A549 (cell line): ENCODE data around the gene UBN2. TPM values are rescaled to one million over a fixed set of nuclear protein-coding genes. Genes with fewer than 3 reads are reported as not detected.

Experiments
- ATAC-seq, 2 experiments: fragments of 200-7000 bp in 1 of 2; fragments of >200 bp in 1 of 2; cut with Nextera tagmentation in 1 of 2; cut with Tn5 transposase in 1 of 2; 3 replicates each; pipeline versions ENCODE4 v1.8.0 to v1.9.1; 2018 to 2020; ENCODE audit warnings: mild to moderate bottlenecking in 1 of 2, moderate library complexity in 1 of 2
- CTCF ChIA-PET: fragments of 300-600 bp; sonication (Branson Sonifier 250); formaldehyde crosslinking; extraction: SDS; loops from one replicate; lab custom pipeline; 2021; ENCODE audit warnings: antibody characterized with exemption, inconsistent platforms; lab: Yijun Ruan, JAX
- POLR2A ChIA-PET: fragments of 350-600 bp; formaldehyde crosslinking; extraction: SDS; loops from one replicate; lab custom pipeline; 2021; ENCODE audit warnings: antibody characterized with exemption, inconsistent platforms; lab: Yijun Ruan, JAX
- DNase-seq, 2 experiments: peaks; one replicate each; pipeline versions ENCODE4 v3.0.0 to v3.0.0-alpha.2; 2011 to 2016; ENCODE audit warnings: low read depth in 1 of 2, low spot score in 1 of 2
- FAIRE-seq: peaks from 2 replicates; lab custom pipeline; 2011; peaks lifted over from hg19 to GRCh38; lab: Jason Lieb, UNC
- H3K27ac ChIP-seq, 2 experiments: fragments of >200 bp; sonication (Bioruptor Twin); formaldehyde crosslinking; 3 replicates each; pipeline ENCODE4 v1.5.1; 2016 to 2017
- H3K4me1 ChIP-seq: fragments of >200 bp; sonication (Bioruptor Twin); formaldehyde crosslinking; 3 replicates; pipeline ENCODE4 v1.6.1; 2016
- H3K4me2 ChIP-seq: fragments of >200 bp; sonication (Bioruptor Twin); formaldehyde crosslinking; 3 replicates; pipeline ENCODE4 v1.6.1; 2016
- H3K4me3 ChIP-seq: fragments of >200 bp; sonication (Bioruptor Twin); formaldehyde crosslinking; 3 replicates; pipeline ENCODE4 v1.5.1; 2016
- H3K9me3 ChIP-seq: fragments of >200 bp; sonication (Bioruptor Twin); formaldehyde crosslinking; 3 replicates; pipeline ENCODE4 v1.6.1; 2016
- BHLHE40 ChIP-seq: IDR thresholded peaks from 2 replicates; pipeline ENCODE4 v1.6.1; 2012; ENCODE audit warnings: low read depth, low read length, inconsistent platforms
- CHD2 ChIP-seq: fragments of 150-350 bp; IDR thresholded peaks from 2 replicates; pipeline ENCODE4 v1.6.1; 2014; ENCODE audit warnings: low read length; ENCODE audit not compliant: partially characterized antibody
- EHMT2 ChIP-seq: fragments of 200-600 bp; sonication (generic); IDR thresholded peaks from 2 replicates; pipeline ENCODE4 v1.6.1; 2016; ENCODE audit warnings: antibody characterized with exemption, low read depth, mild to moderate bottlenecking, moderate library complexity
- ELK1 ChIP-seq: fragments of 150-350 bp; IDR thresholded peaks from 2 replicates; pipeline ENCODE4 v1.6.1; 2014; ENCODE audit warnings: low read depth, mild to moderate bottlenecking, low read length
- EP300 ChIP-seq, 2 experiments: fragments of >200 bp; sonication (Bioruptor Twin); formaldehyde crosslinking; IDR thresholded peaks; 2 replicates in 1 of 2; 3 replicates in 1 of 2; pipeline ENCODE4 v1.6.1; 2016 to 2017
- FOSB ChIP-seq: fragments of 250-450 bp; sonication (Bioruptor Pico); IDR thresholded peaks from 2 replicates; pipeline ENCODE4 v1.5.0; 2020; ENCODE audit warnings: mild to moderate bottlenecking, moderate library complexity
- FOSL2 ChIP-seq, 2 experiments: fragments of 450-650 bp in 1 of 2; fragments of >200 bp in 1 of 2; sonication (Bioruptor Twin) in 1 of 2; formaldehyde crosslinking; IDR thresholded peaks; 2 replicates each; pipeline versions ENCODE4 v1.5.0 to v1.6.1; 2016 to 2020; ENCODE audit warnings: mild to moderate bottlenecking in 1 of 2, moderate library complexity in 1 of 2
- HDAC2 ChIP-seq: fragments of 200-600 bp; sonication (generic); IDR thresholded peaks from 2 replicates; pipeline ENCODE4 v1.6.1; 2016
- HEYL ChIP-seq: fragments of 250-450 bp; sonication (Bioruptor Pico); IDR thresholded peaks from 2 replicates; pipeline ENCODE4 v1.8.0; 2021; ENCODE audit warnings: mild to moderate bottlenecking, moderate library complexity
- HOXB5 ChIP-seq: fragments of 250-450 bp; sonication (Bioruptor Pico); IDR thresholded peaks from 2 replicates; pipeline ENCODE4 v1.5.0; 2020; ENCODE audit warnings: mild to moderate bottlenecking, moderate library complexity
- PBX3 ChIP-seq: IDR thresholded peaks from 2 replicates; pipeline ENCODE4 v1.6.1; 2012
- PHF8 ChIP-seq: fragments of 200-600 bp; sonication (generic); IDR thresholded peaks from 2 replicates; pipeline ENCODE4 v1.6.1; 2016; ENCODE audit warnings: low read depth, mild to moderate bottlenecking, antibody characterized with exemption, moderate library complexity, borderline replicate concordance
- POLR2A ChIP-seq: IDR thresholded peaks from 2 replicates; pipeline ENCODE4 v1.6.1; 2012; ENCODE audit warnings: mild to moderate bottlenecking, low read length
- POLR2AphosphoS2 ChIP-seq: conservative IDR thresholded peaks from 2 replicates; pipeline ENCODE4 v1.6.1; 2012; ENCODE audit warnings: low read length, improper control_type of control experiment, inconsistent platforms
- RARB ChIP-seq: fragments of 250-450 bp; sonication (Bioruptor Pico); IDR thresholded peaks from 2 replicates; pipeline ENCODE4 v1.8.0; 2021; ENCODE audit warnings: mild to moderate bottlenecking, moderate library complexity
- RCOR1 ChIP-seq: fragments of 150-350 bp; IDR thresholded peaks from 2 replicates; pipeline ENCODE4 v1.6.1; 2014; ENCODE audit warnings: antibody characterized with exemption, low read length, low read depth
- REST ChIP-seq: fragments of 200-600 bp; sonication (generic); IDR thresholded peaks from 2 replicates; pipeline ENCODE4 v1.6.1; 2016; ENCODE audit warnings: antibody characterized with exemption, mild to moderate bottlenecking, moderate library complexity
- SMC3 ChIP-seq: fragments of >200 bp; sonication (Bioruptor Twin); formaldehyde crosslinking; IDR thresholded peaks from 3 replicates; pipeline ENCODE4 v1.6.1; 2018; ENCODE audit warnings: inconsistent platforms
- TFCP2L1 ChIP-seq: fragments of 250-450 bp; sonication (Bioruptor Pico); IDR thresholded peaks from 2 replicates; pipeline ENCODE4 v1.5.0; 2021; ENCODE audit warnings: mild to moderate bottlenecking
- ZC3H11A ChIP-seq: fragments of 450-650 bp; IDR thresholded peaks from 2 replicates; pipeline ENCODE4 v1.6.1; 2014; ENCODE audit warnings: antibody characterized with exemption, mild to moderate bottlenecking
- WGBS: methylation state at CpG from one replicate; pipeline ENCODE4 v1.1.6; 2017; ENCODE audit errors: missing lambda C conversion rate; 5-methylcytosine and 5-hydroxymethylcytosine counted together
- polyA plus RNA-seq, 4 experiments: library from polyadenylated mRNA; depleted of rRNA in 3 of 4; stranded (reverse); fragments of >200 nt; fragmentation: RNase III in 1 of 4; extraction: RNeasy Plus Mini Kit Qiagen cat#74134 plus additional on column Dnase treatment in 1 of 4; gene quantifications; 2 replicates in 3 of 4; 3 replicates in 1 of 4; pipeline ENCODE4 v1.2.3, GENCODE V29; 2011 to 2017
- TF ChIP-seq, protein P1 (sequence below): IDR thresholded peaks from 2 replicates; pipeline ENCODE4 v1.6.1; 2012

Gene UBN2
- polyA plus RNA-seq, 2 of the 4 experiments (the other 2 are of a cell fraction) = 2.1 to 5.7 TPM

- TF ChIP-seq HEYL (CRISPR knock-in tag) (no peak), FOSB (CRISPR knock-in tag) (no peak), SMC3 (no peak), BHLHE40 (no peak), HDAC2 (no peak), REST (no peak), ELK1 (no peak), HOXB5 (CRISPR knock-in tag) (no peak), RARB (CRISPR knock-in tag) (no peak), FOSL2 (IDR thresholded peaks at IDR 0.05) (no peak), FOSL2 (CRISPR knock-in tag; IDR thresholded peaks at IDR 0.05) (no peak), ZC3H11A (no peak)
- TF ChIP-seq, all 56 proteins: peak for 0
- POLR2A ChIA-PET = no interaction called here
- H3K4me2 ChIP-seq = no peak overlapping the region
- no peak overlapping the region for H3K4me3 ChIP-seq
- H3K4me1 ChIP-seq = peaks cover 13% of the 10 kb centered on the region
- 98% methylated on average over 4 of the region's 4 CpGs for WGBS
- H3K9me3 ChIP-seq = no peaks in the 10 kb centered on the region
- no peak for DNase-seq
- CTCF ChIA-PET = interaction anchor here (0.7 to 1.5 kb wide), 2 partner anchors 9 to 10 kb away, joined by 3 read pairs; no protein-coding TSS in a partner anchor
- no peak for ATAC-seq
- no peak overlapping the region for H3K27ac ChIP-seq
- FAIRE-seq = no peak
Observed at GRCh38 chr7:139294241-139294640, 63.2 kb downstream of the UBN2 start.

DNA sequence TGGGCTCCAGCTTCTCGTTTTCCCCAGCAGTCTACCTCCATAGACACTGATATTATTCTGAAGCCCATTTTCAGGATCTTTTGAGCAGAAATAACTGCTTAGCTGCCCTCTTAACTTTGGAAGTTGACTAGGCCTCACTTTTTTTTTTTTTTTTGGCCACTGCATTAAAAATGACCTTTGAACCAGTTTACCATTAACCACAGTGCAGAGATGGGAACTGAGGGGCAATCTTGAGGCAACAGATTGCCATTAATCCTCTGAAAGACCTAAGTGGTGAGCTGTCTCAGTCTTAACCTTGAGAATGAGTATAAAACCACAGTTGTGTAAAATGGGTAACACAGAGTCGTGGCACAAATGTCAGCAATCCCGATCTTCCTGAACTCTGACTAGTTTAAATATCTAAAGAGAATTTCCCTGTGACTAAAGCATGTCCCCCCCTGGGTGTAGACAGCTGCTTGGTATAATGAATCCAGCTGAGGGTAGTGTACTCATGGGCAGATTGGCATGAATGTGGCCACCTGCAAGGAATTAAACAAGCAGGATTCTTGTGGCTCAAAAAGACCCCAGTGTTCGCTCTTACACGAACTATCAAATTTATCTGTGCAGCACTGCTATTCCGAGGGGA, 64.0 kb downstream of the UBN2 start:
- TF ChIP-seq TFCP2L1 (CRISPR knock-in tag) (no peak), EHMT2 (no peak), PBX3 (no peak), HEYL (CRISPR knock-in tag) (no peak), POLR2AphosphoS2 (no peak), RCOR1 (no peak), ELK1 (no peak), POLR2A (no peak), EP300 (IDR thresholded peaks at IDR 0.05) (no peak), CHD2 (no peak), PHF8 (no peak)
- TF ChIP-seq, protein P1, sequence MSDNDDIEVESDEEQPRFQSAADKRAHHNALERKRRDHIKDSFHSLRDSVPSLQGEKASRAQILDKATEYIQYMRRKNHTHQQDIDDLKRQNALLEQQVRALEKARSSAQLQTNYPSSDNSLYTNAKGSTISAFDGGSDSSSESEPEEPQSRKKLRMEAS = no peak
- TF ChIP-seq, all 56 proteins: peak for 0
- FAIRE-seq (no peak), DNase-seq (no peak), ATAC-seq (no peak)
- Histone ChIP-seq H3K4me3 (no peak overlapping the region), H3K4me2 (no peak overlapping the region), H3K9me3 (no peaks in the 10 kb centered on the region), H3K27ac (no peak overlapping the region), H3K4me1 (peaks cover 20% of the 10 kb centered on the region)
- POLR2A ChIA-PET = no interaction called here
- CTCF ChIA-PET = no interaction called here
- 88% methylated on average over 6 of the region's 6 CpGs for WGBS
